ENCODE results near the gene KCNQ1. TPM values are rescaled to one million over a fixed set of nuclear protein-coding genes. Genes with fewer than 3 reads are reported as not detected.

The KCNQ1 gene
- total and polyA plus RNA-seq, 2 of the 13 experiments (the other 11 are each of a cell fraction or from before 2014, with no cell fraction given) = 0.02 to 0.08 TPM

DNA sequence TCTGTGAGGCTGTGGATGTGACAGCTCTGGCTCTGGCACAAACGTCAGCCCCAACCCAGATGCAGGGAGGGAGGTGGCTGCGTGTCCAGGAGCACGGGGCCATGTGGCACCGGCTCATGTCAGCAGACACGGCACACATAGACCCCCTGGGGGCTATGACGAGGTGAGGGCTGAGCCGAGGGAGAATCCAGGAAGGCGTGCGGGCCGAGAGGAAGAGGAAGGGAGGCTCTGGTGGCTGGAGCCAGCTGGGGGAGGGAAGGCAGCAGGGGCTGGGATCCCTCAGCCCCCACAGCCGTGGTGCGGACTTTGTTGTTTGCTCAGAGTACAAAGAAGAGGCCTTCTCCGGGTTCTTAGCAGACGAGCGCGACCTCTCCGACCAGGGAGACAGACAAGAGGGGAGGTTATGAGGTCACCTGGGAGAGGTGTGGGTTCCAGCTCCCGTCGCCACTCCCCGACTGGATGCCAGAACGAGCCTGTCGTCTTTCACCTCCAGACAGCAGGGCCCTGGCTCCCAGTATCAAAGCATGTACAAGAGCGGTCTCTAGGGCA lies 394.7 kb downstream of the KCNQ1 start (continued):
- TF ChIP-seq, protein P1, sequence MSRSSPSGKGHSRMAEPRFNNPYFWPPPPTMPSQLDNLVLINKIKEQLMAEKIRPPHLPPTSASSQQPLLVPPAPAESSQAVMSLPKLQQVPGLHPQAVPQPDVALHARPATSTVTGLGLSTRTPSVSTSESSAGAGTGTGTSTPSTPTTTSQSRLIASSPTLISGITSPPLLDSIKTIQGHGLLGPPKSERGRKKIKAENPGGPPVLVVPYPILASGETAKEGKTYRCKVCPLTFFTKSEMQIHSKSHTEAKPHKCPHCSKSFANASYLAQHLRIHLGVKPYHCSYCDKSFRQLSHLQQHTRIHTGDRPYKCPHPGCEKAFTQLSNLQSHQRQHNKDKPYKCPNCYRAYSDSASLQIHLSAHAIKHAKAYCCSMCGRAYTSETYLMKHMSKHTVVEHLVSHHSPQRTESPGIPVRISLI (CRISPR knock-in tag; IDR thresholded peaks at IDR 0.05; ENCODE audit: borderline replicate concordance) = no peak
- TF ChIP-seq KLF9 (CRISPR knock-in tag; IDR thresholded peaks at IDR 0.05; ENCODE audit: low read depth) (no peak), ZNF17 (CRISPR knock-in tag; IDR thresholded peaks at IDR 0.05) (no peak), NFRKB (IDR thresholded peaks at IDR 0.05) (no peak), EED (CRISPR knock-in tag; IDR thresholded peaks at IDR 0.05) (no peak), CEBPG (CRISPR knock-in tag; IDR thresholded peaks at IDR 0.05) (no peak), ZFP36L2 (CRISPR knock-in tag; IDR thresholded peaks at IDR 0.05) (no peak), ZSCAN12 (CRISPR knock-in tag; IDR thresholded peaks at IDR 0.05) (no peak), ZNF605 (CRISPR knock-in tag; IDR thresholded peaks at IDR 0.05) (0 out of 2 replicates have a peak, but pooled peaks have one; percentile 47), ZNF703 (CRISPR knock-in tag; IDR thresholded peaks at IDR 0.05; ENCODE audit: borderline replicate concordance) (no peak), HOXA7 (CRISPR knock-in tag; IDR thresholded peaks at IDR 0.05) (no peak), REPIN1 (CRISPR knock-in tag; IDR thresholded peaks at IDR 0.05; ENCODE audit: borderline replicate concordance, low read depth) (no peak), ZNF296 (CRISPR knock-in tag; conservative IDR thresholded peaks at IDR 0.05) (no peak), SMAD1 (CRISPR knock-in tag; IDR thresholded peaks at IDR 0.05; ENCODE audit: borderline replicate concordance, low read depth) (no peak), SMC3 (IDR thresholded peaks at IDR 0.05; ENCODE audit: low read length) (no peak), ZNF777 (CRISPR knock-in tag; IDR thresholded peaks at IDR 0.05) (0 out of 2 replicates have a peak, but pooled peaks have one; percentile 42), ZMYM2 (CRISPR knock-in tag; IDR thresholded peaks at IDR 0.05) (no peak), HMGA1 (CRISPR knock-in tag; conservative IDR thresholded peaks at IDR 0.05) (no peak), PCBP1 (IDR thresholded peaks at IDR 0.05; ENCODE audit: borderline replicate concordance, low read depth, low read length) (no peak), SIN3A (IDR thresholded peaks at IDR 0.05; ENCODE audit: borderline replicate concordance, low read depth, low read length) (no peak), KDM2A (CRISPR knock-in tag; IDR thresholded peaks at IDR 0.05; ENCODE audit: borderline replicate concordance, low read depth) (no peak), ZFP90 (CRISPR knock-in tag; IDR thresholded peaks at IDR 0.05; ENCODE audit: borderline replicate concordance) (peak; percentile 62; the same call in 1 of the 2 replicates), RXRB (CRISPR knock-in tag; IDR thresholded peaks at IDR 0.05; ENCODE audit: borderline replicate concordance) (no peak), MYNN (CRISPR knock-in tag; IDR thresholded peaks at IDR 0.05; ENCODE audit: low read depth) (no peak), MEF2D (CRISPR knock-in tag; IDR thresholded peaks at IDR 0.05) (no peak)
- TF ChIP-seq, protein P2, sequence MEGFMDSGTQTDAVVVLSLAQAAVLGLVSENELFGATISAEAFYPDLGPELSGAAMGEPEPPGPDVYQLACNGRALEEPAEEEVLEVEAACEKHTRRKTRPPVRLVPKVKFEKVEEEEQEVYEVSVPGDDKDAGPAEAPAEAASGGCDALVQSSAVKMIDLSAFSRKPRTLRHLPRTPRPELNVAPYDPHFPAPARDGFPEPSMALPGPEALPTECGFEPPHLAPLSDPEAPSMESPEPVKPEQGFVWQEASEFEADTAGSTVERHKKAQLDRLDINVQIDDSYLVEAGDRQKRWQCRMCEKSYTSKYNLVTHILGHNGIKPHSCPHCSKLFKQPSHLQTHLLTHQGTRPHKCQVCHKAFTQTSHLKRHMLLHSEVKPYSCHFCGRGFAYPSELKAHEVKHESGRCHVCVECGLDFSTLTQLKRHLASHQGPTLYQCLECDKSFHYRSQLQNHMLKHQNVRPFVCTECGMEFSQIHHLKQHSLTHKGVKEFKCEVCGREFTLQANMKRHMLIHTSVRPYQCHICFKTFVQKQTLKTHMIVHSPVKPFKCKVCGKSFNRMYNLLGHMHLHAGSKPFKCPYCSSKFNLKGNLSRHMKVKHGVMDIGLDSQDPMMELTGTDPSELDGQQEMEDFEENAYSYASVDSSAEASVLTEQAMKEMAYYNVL (CRISPR knock-in tag; IDR thresholded peaks at IDR 0.05; ENCODE audit: borderline replicate concordance) = no peak
- TF ChIP-seq, protein P3, sequence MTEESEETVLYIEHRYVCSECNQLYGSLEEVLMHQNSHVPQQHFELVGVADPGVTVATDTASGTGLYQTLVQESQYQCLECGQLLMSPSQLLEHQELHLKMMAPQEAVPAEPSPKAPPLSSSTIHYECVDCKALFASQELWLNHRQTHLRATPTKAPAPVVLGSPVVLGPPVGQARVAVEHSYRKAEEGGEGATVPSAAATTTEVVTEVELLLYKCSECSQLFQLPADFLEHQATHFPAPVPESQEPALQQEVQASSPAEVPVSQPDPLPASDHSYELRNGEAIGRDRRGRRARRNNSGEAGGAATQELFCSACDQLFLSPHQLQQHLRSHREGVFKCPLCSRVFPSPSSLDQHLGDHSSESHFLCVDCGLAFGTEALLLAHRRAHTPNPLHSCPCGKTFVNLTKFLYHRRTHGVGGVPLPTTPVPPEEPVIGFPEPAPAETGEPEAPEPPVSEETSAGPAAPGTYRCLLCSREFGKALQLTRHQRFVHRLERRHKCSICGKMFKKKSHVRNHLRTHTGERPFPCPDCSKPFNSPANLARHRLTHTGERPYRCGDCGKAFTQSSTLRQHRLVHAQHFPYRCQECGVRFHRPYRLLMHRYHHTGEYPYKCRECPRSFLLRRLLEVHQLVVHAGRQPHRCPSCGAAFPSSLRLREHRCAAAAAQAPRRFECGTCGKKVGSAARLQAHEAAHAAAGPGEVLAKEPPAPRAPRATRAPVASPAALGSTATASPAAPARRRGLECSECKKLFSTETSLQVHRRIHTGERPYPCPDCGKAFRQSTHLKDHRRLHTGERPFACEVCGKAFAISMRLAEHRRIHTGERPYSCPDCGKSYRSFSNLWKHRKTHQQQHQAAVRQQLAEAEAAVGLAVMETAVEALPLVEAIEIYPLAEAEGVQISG (CRISPR knock-in tag; IDR thresholded peaks at IDR 0.05) = no peak

Data from HepG2 (cell line).